ENCODE results near the gene VSX1. TPM values are rescaled to one million over a fixed set of nuclear protein-coding genes. Genes with fewer than 3 reads are reported as not detected.

Gene VSX1
- total and polyA plus RNA-seq, 4 donors, result 0.03 to 0.08 TPM; not detected in 2

DNA sequence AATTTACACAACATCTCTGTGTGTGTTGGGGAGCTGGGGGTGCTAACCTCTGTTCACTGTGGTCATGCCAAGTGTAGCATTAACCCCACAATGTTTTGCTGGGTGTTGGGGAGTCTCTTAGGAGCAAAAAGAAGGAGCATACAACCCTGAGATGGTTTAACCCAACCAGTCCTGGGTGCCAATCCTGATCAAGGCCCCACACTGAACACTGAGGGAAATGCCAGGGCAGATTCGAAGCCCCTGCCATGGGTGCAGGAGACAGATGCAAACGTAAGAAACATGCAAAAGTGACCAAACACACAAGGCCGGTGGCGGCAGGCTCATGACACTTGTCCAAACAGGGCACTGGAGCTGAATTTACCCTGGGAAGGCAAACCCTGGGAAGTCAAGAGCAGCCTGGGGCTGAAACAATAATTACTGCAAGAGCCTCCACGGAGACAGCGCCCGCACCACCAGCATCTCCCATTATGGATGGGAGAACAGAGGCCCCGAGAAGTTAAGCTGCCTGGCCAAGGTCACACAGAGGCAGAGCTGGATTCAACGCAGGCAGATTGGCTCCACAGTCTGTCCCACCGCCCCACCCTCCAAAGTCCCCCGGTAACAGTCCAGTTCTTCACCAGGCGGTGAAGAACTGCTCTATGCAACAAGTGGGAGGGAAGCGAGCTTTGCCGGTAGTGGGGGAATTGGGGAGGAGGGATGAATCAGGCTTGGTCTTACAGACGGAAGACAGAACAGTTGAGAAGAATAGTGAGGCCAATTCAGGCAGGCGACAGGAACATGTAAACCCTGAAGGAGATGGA is 32.5 kb downstream of the VSX1 start:
- H3K36me3 ChIP-seq (ENCODE audit: control insufficient read depth in 4 of 4, insufficient read depth in 3 of 4, low read depth in 1 of 4, low read length in 3 of 4), result no peaks in the 10 kb centered on the region
- TF ChIP-seq, protein P1, sequence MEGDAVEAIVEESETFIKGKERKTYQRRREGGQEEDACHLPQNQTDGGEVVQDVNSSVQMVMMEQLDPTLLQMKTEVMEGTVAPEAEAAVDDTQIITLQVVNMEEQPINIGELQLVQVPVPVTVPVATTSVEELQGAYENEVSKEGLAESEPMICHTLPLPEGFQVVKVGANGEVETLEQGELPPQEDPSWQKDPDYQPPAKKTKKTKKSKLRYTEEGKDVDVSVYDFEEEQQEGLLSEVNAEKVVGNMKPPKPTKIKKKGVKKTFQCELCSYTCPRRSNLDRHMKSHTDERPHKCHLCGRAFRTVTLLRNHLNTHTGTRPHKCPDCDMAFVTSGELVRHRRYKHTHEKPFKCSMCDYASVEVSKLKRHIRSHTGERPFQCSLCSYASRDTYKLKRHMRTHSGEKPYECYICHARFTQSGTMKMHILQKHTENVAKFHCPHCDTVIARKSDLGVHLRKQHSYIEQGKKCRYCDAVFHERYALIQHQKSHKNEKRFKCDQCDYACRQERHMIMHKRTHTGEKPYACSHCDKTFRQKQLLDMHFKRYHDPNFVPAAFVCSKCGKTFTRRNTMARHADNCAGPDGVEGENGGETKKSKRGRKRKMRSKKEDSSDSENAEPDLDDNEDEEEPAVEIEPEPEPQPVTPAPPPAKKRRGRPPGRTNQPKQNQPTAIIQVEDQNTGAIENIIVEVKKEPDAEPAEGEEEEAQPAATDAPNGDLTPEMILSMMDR (IDR thresholded peaks at IDR 0.05; ENCODE audit: low read depth, low read length, missing input control), result no peak
- TF ChIP-seq, protein P2, sequence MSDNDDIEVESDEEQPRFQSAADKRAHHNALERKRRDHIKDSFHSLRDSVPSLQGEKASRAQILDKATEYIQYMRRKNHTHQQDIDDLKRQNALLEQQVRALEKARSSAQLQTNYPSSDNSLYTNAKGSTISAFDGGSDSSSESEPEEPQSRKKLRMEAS (IDR thresholded peaks at IDR 0.05), result no peak
- TF ChIP-seq TAF1 (conservative IDR thresholded peaks at IDR 0.05) (no peak), NR2F2 (IDR thresholded peaks at IDR 0.05) (no peak), FOXA2 (IDR thresholded peaks at IDR 0.05) (no peak), EGR1 (IDR thresholded peaks at IDR 0.05; ENCODE audit: low read depth in 2 of 2) (no peak), HNF4A (conservative IDR thresholded peaks at IDR 0.05) (no peak), RAD21 (IDR thresholded peaks at IDR 0.05) (no peak), RXRA (IDR thresholded peaks at IDR 0.05) (no peak), FOXA1 (IDR thresholded peaks at IDR 0.05) (no peak), SP1 (IDR thresholded peaks at IDR 0.05) (no peak), JUND (IDR thresholded peaks at IDR 0.05) (no peak), YY1 (IDR thresholded peaks at IDR 0.05) (no peak), GABPA (IDR thresholded peaks at IDR 0.05 in 1 of 2, conservative IDR thresholded peaks at IDR 0.05 in 1 of 2) (no peak), HNF4G (IDR thresholded peaks at IDR 0.05) (no peak)
- TF ChIP-seq, protein P3, sequence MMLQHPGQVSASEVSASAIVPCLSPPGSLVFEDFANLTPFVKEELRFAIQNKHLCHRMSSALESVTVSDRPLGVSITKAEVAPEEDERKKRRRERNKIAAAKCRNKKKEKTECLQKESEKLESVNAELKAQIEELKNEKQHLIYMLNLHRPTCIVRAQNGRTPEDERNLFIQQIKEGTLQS (IDR thresholded peaks at IDR 0.05), result no peak
- TF ChIP-seq, protein P4, sequence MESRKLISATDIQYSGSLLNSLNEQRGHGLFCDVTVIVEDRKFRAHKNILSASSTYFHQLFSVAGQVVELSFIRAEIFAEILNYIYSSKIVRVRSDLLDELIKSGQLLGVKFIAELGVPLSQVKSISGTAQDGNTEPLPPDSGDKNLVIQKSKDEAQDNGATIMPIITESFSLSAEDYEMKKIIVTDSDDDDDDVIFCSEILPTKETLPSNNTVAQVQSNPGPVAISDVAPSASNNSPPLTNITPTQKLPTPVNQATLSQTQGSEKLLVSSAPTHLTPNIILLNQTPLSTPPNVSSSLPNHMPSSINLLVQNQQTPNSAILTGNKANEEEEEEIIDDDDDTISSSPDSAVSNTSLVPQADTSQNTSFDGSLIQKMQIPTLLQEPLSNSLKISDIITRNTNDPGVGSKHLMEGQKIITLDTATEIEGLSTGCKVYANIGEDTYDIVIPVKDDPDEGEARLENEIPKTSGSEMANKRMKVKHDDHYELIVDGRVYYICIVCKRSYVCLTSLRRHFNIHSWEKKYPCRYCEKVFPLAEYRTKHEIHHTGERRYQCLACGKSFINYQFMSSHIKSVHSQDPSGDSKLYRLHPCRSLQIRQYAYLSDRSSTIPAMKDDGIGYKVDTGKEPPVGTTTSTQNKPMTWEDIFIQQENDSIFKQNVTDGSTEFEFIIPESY (IDR thresholded peaks at IDR 0.05), result no peak
- TF ChIP-seq, protein P5, sequence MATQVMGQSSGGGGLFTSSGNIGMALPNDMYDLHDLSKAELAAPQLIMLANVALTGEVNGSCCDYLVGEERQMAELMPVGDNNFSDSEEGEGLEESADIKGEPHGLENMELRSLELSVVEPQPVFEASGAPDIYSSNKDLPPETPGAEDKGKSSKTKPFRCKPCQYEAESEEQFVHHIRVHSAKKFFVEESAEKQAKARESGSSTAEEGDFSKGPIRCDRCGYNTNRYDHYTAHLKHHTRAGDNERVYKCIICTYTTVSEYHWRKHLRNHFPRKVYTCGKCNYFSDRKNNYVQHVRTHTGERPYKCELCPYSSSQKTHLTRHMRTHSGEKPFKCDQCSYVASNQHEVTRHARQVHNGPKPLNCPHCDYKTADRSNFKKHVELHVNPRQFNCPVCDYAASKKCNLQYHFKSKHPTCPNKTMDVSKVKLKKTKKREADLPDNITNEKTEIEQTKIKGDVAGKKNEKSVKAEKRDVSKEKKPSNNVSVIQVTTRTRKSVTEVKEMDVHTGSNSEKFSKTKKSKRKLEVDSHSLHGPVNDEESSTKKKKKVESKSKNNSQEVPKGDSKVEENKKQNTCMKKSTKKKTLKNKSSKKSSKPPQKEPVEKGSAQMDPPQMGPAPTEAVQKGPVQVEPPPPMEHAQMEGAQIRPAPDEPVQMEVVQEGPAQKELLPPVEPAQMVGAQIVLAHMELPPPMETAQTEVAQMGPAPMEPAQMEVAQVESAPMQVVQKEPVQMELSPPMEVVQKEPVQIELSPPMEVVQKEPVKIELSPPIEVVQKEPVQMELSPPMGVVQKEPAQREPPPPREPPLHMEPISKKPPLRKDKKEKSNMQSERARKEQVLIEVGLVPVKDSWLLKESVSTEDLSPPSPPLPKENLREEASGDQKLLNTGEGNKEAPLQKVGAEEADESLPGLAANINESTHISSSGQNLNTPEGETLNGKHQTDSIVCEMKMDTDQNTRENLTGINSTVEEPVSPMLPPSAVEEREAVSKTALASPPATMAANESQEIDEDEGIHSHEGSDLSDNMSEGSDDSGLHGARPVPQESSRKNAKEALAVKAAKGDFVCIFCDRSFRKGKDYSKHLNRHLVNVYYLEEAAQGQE (IDR thresholded peaks at IDR 0.05), result no peak
- no peaks in the 10 kb centered on the region for H3K9me3 ChIP-seq (ENCODE audit: control insufficient read depth in 4 of 4, low read length in 3 of 4)
- H3K4me3 ChIP-seq (ENCODE audit: low read depth in 1 of 3, low read length in 3 of 3), result no peak overlapping the region
- H3K4me1 ChIP-seq (ENCODE audit: control insufficient read depth in 4 of 4, insufficient read depth in 4 of 4, low read length in 3 of 4), result peaks cover 16 to 51% (median 32%) of the 10 kb centered on the region in 4 donors
- H3K9ac ChIP-seq (ENCODE audit: low read depth in 1 of 2, low read length in 2 of 2), result no peak overlapping the region
- H3K27ac ChIP-seq (ENCODE audit: low read depth in 1 of 2, low read length in 2 of 2), result no peak overlapping the region
- 90% methylated on average over 16 of the region's 16 CpGs for WGBS
- no peak for DNase-seq (ENCODE audit: low spot score)
- no peaks in the 10 kb centered on the region for H3K27me3 ChIP-seq (ENCODE audit: control insufficient read depth in 4 of 4, insufficient read depth in 4 of 4, low read length in 3 of 4)
